ENCODE measurements around the gene GABRR1. TPM values are rescaled to one million over a fixed set of nuclear protein-coding genes. Genes with fewer than 3 reads are reported as not detected.

GABRR1 gene
- total and polyA plus RNA-seq, 10 donors: not detected

DNA sequence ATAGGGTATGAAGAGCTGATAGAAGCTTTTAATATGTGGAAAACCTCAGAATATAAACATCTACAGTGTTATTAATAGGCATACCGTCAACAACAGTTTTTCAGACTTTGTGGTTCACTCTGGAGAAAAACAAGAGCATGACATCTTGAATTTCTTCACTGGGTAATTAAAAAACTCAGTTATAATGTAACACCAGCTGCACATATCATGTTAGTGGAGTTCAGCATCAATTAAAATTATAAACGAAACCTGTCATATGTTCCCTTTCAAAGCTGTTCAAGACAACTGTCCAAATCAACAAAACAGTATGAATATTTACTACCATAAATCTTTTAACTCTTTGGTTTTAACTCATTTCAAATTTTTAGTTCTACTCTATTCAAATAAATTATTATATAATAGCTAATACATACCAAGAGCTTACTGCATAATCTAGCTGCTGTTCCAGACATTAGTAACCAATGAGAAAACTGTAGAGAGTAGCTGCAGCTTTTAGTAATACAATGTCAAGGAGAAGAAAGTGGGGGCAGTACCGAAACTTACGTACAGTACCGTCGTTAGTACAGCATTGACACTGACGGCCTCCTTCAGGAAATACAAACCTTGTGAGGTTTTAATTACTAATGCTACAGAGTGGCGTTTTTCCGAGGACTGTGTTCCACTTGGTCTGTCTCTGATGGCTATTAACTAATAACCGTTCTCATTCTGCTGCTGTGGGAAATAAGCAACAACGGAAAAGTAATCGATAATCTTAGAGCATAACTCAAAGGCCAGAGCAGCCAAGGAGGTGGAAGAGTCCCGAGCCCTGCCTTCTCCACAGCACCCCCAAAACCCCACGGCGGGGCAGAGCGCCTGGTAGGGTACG is 71.8 kb downstream of the GABRR1 start:
- WGBS, 5 donors: 3 to 5% (median 4%) methylated on average over 17 of the region's 17 CpGs
- intact Hi-C loops (cut with DNase I; ENCODE audit: low total_unique reads): loop anchor here (10.0 kb wide), 2 partner anchors 61 to 161 kb away; partner anchors contain the start of gene PNRC1
- no peaks in the 10 kb centered on the region for H3K9me3 ChIP-seq
- peak overlapping the region; percentile 66 to 86 (median 82) for H3K27ac ChIP-seq
- peak overlapping the region; percentile 70 to 97 (median 86) for H3K4me3 ChIP-seq
- no peak for TF ChIP-seq POLR2AphosphoS5 (IDR thresholded peaks at IDR 0.05)
- TF ChIP-seq POLR2A (IDR thresholded peaks at IDR 0.05): no peak
- TF ChIP-seq, protein P1, sequence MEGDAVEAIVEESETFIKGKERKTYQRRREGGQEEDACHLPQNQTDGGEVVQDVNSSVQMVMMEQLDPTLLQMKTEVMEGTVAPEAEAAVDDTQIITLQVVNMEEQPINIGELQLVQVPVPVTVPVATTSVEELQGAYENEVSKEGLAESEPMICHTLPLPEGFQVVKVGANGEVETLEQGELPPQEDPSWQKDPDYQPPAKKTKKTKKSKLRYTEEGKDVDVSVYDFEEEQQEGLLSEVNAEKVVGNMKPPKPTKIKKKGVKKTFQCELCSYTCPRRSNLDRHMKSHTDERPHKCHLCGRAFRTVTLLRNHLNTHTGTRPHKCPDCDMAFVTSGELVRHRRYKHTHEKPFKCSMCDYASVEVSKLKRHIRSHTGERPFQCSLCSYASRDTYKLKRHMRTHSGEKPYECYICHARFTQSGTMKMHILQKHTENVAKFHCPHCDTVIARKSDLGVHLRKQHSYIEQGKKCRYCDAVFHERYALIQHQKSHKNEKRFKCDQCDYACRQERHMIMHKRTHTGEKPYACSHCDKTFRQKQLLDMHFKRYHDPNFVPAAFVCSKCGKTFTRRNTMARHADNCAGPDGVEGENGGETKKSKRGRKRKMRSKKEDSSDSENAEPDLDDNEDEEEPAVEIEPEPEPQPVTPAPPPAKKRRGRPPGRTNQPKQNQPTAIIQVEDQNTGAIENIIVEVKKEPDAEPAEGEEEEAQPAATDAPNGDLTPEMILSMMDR (IDR thresholded peaks at IDR 0.05 in 8 of 11, conservative IDR thresholded peaks at IDR 0.05 in 3 of 11): no peak
- peaks cover 3 to 34% (median 17%) of the 10 kb centered on the region in 6 donors for H3K4me1 ChIP-seq
- DNase-seq: no peak
- peaks cover 0 to 15% (median 0%) of the 10 kb centered on the region in 6 donors for H3K36me3 ChIP-seq
- H3K27me3 ChIP-seq (replicated peaks in 1 of 7): no peaks in the 10 kb centered on the region

DNA sequence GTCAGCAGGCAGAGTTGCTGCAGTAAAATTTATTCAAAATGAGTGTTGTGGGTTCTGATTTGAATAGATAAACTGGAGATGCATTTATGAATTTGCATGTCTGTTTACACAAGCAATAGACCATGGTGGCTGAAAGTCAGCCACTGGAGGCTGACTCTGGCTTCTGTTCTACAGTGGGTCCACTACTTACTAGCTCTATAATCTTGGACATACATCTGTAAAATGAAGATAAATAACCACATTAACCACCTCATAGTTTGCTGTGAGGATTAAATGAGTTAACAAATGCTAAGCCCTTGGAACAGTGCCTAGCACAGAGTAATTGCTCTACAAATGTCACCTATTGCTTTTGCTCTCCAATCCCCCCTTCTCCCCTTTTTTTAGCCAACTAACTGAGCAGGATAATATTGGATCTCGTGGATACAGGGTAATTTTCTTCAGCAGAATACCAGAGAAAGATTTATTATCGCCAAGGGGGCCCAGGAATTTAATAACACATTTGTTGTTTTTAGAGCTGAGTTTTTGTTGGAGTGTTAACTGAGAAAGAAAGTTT is 72.7 kb downstream of the GABRR1 start:
- H3K36me3 ChIP-seq: peaks cover 0 to 6% (median 0%) of the 10 kb centered on the region in 6 donors
- no peak for TF ChIP-seq POLR2A (IDR thresholded peaks at IDR 0.05)
- TF ChIP-seq, protein P1 (IDR thresholded peaks at IDR 0.05 in 8 of 11, conservative IDR thresholded peaks at IDR 0.05 in 3 of 11): no peak
- no peak for TF ChIP-seq POLR2AphosphoS5 (IDR thresholded peaks at IDR 0.05)
- H3K27ac ChIP-seq: no peak overlapping the region
- no peak overlapping the region for H3K4me3 ChIP-seq
- DNase-seq: no peak
- peaks cover 3 to 34% (median 17%) of the 10 kb centered on the region in 6 donors for H3K4me1 ChIP-seq
- no peaks in the 10 kb centered on the region for H3K27me3 ChIP-seq (replicated peaks in 1 of 7)
- H3K9me3 ChIP-seq: no peaks in the 10 kb centered on the region
- intact Hi-C loops (cut with DNase I; ENCODE audit: low total_unique reads): loop anchor here (10.0 kb wide), 2 partner anchors 60 to 160 kb away; partner anchors contain the start of gene PNRC1
- WGBS, 5 donors: 71 to 95% (median 80%) methylated on average over 2 of the region's 2 CpGs

DNA sequence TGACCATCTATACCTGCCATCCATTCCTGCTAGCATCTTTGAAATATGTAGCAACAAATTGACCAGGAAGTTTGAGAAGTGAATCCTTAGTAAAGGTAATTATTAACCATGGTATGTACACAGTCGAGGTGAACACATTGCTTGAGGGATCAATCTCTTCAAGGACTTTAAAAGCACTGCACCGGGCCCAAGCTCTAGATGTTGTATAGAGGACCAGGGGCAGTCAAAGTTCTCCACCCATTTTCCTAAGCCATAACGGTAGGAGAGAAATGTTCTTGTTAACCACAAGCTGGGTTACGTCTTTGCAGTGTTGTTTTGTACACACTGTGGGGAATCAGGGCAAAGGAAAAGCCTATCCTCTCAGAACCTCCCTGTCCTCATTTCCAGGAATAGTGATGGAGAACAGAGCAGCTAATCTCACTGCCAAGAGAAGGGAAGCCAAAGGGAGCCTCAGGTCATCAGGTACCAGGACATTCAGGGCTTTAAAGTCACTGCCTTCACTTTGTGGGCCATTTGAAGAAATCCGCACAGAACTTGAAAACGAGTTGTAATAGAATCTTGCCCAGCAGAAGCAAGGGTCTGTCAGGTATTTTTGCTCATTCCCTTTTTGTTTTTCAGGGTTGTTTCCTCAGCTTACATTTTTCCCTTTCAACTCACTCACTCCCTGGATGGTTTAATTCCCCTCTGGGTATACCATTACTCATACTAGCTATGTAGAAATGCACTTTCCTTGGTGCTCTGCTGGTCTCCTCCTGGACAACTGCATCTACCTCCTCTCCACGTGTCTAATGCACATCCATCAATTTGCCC is 76.6 kb downstream of the GABRR1 start:
- Histone ChIP-seq H3K4me1 (peaks cover 0 to 9% (median 4%) of the 10 kb centered on the region in 6 donors), H3K4me3 (no peak overlapping the region), H3K27me3 (replicated peaks in 1 of 7) (no peaks in the 10 kb centered on the region), H3K36me3 (no peaks in the 10 kb centered on the region), H3K9me3 (no peaks in the 10 kb centered on the region), H3K27ac (no peak overlapping the region)
- intact Hi-C loops (cut with DNase I; ENCODE audit: low total_unique reads): loop anchor here (10.0 kb wide), 2 partner anchors 56 to 156 kb away; partner anchors contain the start of gene PNRC1
- WGBS, 5 donors: 78 to 87% (median 79%) methylated on average over 7 of the region's 7 CpGs
- no peak for TF ChIP-seq POLR2A (IDR thresholded peaks at IDR 0.05)
- no peak for TF ChIP-seq POLR2AphosphoS5 (IDR thresholded peaks at IDR 0.05)
- TF ChIP-seq, protein P1 (IDR thresholded peaks at IDR 0.05 in 8 of 11, conservative IDR thresholded peaks at IDR 0.05 in 3 of 11): no peak
- no peak for DNase-seq
